Putamen (tissue), 1 donor: ENCODE results near the gene PACRG.

Experiments
- DNase-seq: peaks from one replicate; pipeline ENCODE4 v3.0.0-alpha.2; 2016; ENCODE audit warnings: low spot score

PACRG gene

DNA sequence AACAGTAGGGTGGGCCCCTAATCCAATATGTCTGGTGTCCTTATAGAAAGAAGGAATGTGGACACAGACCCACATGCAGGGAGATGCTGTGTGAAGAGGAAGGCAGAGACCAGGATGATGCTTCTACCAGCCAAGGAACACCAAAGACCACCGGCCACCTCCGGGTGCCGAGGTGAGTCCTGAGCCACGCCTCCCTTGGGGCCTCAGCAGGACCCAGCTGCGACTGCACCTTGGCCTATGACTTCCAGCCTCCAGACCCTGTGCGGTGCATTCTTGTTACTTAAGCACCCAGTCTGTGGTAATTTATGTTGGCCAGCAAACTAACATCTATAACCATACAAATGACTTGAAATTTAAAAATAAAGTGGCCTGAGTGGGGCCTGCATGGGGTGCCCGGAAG is 607.3 kb downstream of the PACRG start:
- no peak for DNase-seq

GRCh38 chr6:163335671-163336545 is 608.1 kb downstream of the PACRG start:
- DNase-seq, result no peak

- no peak for DNase-seq
Observed at GRCh38 chr6:163336961-163337360, 609.2 kb downstream of the PACRG start.

- no peak for DNase-seq
Observed at GRCh38 chr6:163337958-163338357, 610.2 kb downstream of the PACRG start.

- DNase-seq, result peak; percentile 95
Observed at GRCh38 chr6:163338671-163339405, 611.1 kb downstream of the PACRG start.

DNA sequence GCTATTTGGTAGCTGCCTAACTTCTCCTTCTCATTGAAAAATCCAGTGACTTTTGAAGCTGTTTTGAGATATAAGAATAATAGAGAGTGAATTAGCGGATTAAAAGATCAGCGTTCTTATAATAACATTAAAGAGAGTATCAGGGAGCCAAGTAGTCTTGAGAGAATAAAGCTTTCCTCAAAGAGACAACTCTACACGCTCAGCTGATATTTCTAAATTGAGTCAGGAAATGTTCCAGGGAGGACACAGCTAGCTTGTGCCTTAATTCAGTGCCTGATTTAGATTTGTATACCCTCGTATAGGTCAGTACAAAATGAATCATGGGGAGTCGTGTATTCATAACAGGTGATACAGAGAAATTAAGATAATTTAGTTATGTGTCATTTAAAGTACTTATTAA is 611.7 kb downstream of the PACRG start:
- no peak for DNase-seq

GRCh38 chr6:163340201-163340887 is 612.6 kb downstream of the PACRG start:
- DNase-seq, result no peak

- no peak for DNase-seq
Observed at GRCh38 chr6:163341224-163342061, 613.7 kb downstream of the PACRG start.

GRCh38 chr6:163342571-163343539 is 615.1 kb downstream of the PACRG start:
- no peak for DNase-seq

GRCh38 chr6:163343609-163344008 is 615.8 kb downstream of the PACRG start:
- no peak for DNase-seq

- DNase-seq, result no peak
Observed at GRCh38 chr6:163344411-163344810, 616.6 kb downstream of the PACRG start.

- no peak for DNase-seq
Observed at GRCh38 chr6:163345931-163346330, 618.2 kb downstream of the PACRG start.

GRCh38 chr6:163346497-163346961 is 618.8 kb downstream of the PACRG start:
- no peak for DNase-seq

DNA sequence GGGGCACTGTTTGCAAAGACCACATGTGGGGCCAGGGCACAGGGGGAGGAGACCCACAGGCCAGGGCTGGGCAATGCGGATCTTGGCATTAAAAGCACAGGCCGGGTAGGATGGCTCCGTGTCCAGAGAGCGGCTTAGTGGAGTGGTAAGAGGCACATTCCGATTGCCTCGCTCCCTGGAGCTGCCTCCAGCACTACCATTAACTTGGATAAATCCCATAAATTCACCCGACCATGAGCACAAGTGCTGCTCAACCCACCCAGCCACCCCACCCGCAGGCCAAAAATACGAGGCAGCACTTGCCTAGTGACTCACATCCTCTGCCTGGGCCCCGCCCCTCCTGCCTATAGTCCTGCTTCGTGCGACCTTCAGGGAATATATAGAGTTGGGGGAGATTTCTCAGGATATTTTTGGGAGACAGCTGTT is 619.3 kb downstream of the PACRG start:
- DNase-seq, result no peak

- DNase-seq, result peak; percentile 98
Observed at GRCh38 chr6:163348789-163349680, 621.3 kb downstream of the PACRG start.

GRCh38 chr6:163349696-163350095 is 621.9 kb downstream of the PACRG start:
- no peak for DNase-seq

DNA sequence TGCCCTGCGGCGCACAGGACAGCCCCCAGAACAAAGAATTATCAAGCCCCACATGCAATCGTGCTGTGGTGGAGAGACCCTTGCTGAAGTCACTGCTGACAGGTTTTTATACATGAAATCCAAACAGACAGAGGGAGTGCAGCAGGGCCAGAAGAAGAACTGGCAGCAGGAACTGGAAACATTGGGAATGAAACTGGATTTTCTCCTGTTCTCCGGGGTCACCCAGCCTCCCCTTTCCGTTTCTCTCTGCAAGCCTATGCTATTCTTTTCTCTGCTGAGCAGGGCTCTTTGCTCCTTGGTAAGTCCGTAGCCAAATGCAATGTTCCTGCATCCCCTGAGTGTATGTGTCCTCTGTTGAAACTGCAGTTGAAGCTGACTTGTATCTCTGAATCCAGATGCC is 623.2 kb downstream of the PACRG start:
- DNase-seq, result no peak

GRCh38 chr6:163352011-163352685 is 624.4 kb downstream of the PACRG start:
- peak; percentile 85 for DNase-seq

DNA sequence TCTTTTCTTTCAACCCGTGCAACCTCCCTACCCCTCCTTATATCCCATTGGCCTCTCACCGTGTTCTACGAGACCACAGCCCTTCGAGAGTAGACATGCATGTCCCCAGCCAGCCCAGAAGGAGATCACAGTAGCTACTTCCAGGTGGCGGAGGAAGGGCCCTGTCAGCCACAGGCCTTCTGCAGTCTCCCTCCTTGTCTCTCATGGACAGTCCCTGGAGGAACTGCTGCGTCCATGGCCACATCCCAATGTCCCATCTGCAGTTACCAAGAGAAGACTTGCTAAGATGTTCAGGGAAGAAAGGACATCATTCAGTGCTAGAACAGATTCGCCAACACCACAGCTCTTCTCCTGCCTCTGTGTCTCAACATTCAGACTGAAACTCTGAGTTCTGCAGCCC is 625.2 kb downstream of the PACRG start:
- no peak for DNase-seq
